DMS153 treated with DMSO at 0.1 percent for 48 hours (cell line): ENCODE data around the gene ABAT.
"Not testable (repeated sequence)": the region's sequence is repeated elsewhere in the genome, so short reads cannot be mapped to it uniquely, and the experiment has no call there.

Experiments
- DNase-seq: peaks from one replicate; lab custom pipeline; 2025; ENCODE audit not compliant: unreplicated experiment; lab: John Stamatoyannopoulos, UW

ABAT gene

DNA sequence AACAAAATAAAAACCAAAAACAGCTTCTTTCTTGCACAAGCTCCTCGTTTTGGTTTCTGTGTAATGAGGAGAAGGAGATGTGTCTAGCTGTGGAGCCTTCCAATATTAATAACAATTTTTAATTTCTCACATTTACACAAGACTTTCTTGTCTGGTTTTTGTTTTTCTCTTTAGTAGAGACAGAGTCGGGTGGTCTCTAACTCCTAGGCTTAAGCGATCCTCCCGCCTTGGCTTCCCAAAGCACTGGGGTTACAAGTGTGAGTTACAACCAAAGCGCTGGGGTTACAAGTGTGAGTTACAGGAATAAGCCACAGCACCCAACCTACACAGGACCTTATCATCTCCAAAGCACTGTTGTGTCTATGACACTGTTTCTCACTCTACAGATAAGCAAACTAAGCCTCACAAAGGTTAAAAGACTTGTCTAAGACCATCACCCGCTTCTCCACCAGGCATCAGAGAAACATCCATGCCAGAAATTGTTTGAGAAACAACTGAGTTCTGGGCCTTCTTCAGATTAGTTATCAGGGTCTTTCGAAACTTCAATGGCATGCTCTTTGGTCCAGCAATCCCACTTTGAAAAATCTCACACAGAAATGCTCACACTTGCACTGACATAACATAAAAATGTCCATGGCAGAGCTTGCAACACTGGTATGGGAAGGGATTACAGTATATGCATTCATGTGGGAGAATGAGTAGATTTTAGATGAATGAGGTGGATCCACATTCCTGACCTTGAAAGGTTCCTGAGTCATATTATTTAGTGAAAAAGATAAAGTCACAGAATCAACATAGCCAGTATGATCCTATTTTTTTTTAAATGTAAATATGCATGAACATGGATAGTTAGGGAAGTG lies 3.9 kb downstream of the ABAT start:
- no peak for DNase-seq

DNA sequence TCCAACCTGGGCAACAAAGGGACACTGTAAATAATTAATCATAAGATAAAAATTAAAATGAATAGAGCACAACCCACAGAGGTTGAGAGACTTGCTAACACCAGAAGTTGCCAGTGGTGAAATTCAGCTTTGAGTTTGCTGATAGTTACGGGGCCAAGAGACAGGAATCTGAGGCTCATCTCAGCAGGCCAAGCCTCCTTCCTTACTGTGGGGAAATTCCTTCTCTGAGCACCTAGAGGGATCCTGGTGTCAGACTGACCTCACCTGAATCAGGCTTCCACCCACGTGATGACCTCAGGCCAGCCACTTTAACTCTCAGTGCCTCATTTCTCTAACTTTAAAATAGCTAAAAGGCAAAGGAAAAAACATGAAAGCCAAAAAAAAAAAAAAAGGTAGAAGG lies 4.7 kb downstream of the ABAT start:
- no peak for DNase-seq

DNA sequence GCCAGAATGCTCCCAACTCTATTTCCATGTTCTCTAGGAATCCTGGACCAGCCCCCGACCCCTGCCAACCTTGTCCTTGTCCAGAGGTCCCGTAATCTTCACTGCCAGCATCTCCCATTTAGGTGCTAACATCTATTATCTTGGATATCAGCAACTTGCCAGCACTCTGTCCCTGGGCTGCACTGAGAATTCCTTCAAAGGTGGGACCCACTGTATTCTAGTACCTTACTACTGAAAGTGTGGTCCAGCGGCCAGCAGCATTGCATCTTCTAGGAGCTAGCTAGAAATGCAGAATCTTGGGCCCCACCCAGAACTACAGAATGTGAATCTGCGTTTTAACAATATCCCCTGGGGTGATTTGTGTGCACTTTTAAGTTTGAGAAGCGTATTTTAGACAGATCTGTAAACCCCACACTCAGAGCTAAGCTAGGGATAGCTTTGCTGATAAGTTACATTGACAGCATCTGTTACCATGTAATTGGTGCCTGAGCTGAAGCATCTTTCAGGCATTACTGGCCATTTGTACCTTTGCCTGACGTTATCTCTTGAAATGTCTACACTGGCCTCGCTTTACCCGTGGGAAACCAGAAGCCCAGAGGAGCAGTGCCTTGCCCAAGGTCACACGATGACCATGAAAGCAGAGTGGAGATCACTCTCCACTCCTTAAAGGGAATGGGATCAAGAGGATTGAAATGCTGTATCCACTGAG lies 8.3 kb downstream of the ABAT start:
- DNase-seq, result no peak

DNA sequence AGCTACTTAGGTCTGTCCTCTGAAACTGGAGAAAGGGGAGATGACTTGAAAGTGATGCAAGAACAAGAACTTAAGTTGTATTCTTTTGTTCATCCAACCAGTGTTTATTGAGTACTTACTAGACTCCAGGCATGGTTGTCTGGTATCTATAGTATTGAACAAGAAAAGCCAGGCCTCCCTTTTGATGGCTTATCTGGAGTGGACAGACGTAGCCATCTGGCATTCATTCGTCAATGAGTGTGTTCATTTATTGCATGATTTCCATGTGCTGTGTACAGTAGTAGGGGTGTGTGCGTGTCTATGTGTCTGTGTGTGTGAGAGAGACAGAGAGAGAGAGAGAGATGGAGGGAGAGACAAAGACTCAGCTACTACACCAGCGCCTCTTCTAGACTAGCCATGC lies 9.2 kb downstream of the ABAT start:
- no peak for DNase-seq

DNA sequence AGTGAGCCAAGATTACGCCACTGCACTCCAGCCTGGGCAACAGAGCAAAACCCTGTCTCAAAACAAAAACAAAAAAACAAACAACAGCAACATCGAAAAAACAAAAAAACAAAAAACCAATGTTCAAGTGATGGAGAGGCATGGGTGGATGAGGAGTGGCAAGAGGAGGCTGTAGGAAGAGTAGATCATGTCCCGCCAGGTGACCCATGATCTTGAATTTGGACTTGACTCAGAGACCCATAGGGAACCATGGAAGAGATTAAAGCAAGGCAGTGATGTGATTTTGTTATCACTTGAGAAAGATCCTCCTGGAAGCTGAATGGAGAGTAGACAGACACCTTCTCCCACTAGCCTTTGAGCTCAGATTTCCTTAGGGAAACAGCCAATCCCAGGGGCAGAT lies 11.2 kb downstream of the ABAT start:
- DNase-seq, result no peak

DNA sequence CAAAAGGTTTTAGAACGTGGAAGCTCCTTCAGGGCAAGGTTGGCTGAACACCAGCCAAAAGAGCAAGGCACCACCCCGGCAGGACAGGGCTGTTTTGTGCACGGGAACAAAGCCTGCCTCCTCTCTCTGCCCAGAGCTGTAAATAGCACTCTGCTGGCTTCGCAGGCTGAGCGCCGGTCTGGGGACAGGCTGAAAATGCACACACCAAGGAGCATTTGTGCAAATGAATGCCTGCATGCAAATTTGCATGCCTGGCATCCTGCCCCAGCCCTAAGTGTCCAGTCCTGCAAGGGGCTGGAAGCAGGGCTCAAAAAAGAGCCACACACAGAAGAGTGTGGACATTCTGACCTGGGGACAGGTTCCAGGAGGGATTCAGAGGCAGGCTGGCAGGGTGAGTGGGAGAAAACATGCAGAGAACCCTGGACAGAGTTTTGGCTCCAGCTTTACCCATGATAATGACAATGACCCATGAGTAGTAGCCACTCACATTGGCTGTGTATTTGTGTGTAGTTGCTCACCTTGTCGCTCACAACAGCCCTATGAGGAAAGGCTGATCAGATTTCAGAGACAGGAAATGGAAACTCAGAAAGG lies 11.7 kb downstream of the ABAT start:
- DNase-seq, result peak; percentile 3

DNA sequence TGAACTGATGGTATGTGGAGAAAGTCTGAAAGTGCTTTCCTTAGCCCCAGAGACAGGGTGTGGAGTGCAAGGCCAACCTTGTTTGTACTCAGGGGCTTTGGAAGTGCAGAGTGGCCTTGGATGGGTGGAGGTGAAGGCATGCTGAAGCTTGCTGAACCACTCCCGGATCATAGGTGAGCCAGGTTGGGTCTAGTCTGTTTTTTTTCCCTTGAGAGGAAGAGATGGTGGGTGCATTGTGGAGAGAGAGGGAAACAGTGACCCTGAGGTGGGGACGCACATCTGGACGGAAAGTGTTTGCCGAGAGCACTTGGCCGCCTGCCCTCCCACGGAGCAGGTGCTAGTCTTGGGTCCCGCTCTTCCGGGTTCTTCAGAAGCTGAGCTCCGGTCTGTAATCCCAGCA lies 12.5 kb downstream of the ABAT start:
- DNase-seq, result no peak

DNA sequence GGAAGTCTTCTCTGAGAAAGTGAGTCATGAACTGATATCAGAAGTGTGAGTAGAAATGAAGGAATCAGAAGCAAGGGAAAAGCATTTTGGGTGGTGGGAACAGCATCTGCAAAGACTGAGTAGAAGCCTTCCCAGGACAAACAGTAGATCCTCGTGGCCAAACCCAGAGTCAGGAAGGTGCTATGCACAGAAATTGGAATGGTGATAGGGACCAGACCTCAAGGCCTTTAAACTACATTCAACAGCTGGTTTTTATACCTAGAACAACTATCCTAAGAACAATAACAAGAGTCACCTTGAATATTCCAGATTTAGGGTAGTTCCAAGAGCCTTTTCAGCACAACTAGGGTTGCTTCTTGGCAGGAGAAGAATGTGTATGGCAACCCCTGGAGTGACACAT lies 15.3 kb downstream of the ABAT start:
- no peak for DNase-seq

DNA sequence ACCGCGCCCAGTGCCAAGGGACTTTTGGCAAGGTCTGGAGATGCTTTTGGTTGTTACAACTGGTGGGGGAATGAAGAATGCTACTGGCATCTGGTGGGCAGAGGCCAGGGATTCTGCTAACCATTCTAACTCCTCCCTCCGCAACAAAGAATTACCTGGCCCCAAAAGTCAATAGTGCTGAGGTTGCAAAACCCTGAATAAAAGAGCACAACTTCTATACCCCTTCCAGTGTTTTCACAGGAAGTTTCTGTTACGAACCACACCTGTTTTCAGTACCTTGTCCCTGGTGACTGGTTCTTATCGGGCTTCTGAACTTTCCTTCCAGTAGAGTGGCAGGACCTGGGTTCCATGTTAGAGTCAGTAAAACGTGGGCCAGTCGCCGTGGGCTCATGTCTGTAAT lies 17.3 kb downstream of the ABAT start:
- no peak for DNase-seq

DNA sequence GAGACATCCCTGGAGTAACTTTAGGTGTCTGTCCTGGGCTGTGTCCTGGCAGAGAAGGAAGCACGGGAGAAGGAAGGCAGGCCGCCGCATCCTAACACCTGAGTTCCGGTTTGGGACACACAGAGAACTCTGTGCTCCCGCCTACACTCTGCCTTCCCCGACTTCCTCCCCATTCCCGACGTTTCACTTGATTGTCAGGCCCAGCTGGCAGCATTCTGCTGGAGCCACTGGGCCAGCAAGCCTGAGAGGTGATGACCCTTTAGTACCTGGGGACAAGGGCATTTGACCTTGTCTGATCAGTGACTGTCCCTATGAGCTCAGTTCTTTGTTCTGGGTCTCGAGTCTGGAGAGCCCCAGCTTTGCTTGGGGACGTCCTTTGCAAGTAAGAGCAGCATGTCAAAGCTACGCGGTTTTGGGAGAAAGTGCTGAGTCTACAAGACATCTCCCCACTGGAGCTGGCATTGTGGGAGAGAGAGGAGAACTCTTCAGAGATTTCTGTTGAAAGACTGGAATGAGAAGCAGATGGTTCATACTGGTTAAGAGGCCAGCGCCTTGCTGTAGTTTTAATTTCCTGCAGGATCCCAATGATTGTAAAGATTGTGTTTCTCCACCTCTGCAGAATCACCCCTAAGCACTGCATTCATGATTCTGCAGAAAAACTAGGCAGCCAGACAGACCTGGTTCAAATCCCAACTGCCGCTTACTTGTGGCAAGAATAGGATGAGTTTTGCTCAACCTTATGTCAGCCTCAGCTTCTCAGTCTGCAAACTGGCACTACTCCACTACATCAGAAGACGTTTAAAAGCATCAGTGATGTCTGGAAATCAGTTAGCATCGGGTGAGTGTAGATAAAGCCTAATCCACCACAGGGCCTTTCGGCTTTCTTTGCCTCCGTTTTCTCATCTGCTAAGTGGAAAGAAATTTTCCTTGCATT lies 20.6 kb downstream of the ABAT start:
- no peak for DNase-seq

DNA sequence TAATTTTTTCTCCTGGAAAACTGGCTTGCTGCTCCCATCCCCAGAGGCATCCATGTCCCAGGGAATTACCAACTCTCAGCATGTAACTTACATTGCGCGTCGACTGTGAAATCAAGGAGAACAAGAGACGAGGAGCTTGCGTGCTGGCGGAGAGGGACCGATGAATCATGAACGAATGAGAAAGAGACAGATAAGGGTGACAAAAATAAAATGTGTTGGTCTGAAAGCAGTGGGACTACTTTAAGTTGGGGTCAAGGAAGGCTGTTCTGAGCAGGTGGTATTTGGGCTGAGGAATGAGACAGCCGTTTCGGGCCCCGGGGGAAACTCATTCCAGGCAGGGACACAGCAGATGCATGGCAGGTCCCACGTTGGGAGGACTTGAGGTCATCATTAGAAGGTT lies 22.5 kb downstream of the ABAT start:
- no peak for DNase-seq

DNA sequence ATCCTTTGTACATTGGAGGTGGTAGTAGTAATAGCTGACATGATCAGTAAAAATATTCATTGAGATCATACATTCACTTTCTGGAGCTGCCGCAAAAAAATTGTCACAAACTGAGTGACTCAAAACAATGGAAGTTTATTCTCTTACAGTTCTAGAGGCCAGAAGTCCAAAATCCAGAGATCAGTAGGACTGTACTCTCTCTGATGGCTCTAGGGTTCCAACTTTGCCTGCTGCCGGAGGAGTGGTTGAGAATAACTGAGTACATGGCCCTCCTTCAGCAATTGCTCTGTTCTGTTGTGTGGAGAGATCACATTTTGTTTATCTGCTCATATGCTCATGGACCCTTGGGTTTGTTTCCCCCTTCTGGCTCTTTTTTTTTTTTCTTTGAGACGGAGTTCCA lies 23.5 kb downstream of the ABAT start:
- no peak for DNase-seq

DNA sequence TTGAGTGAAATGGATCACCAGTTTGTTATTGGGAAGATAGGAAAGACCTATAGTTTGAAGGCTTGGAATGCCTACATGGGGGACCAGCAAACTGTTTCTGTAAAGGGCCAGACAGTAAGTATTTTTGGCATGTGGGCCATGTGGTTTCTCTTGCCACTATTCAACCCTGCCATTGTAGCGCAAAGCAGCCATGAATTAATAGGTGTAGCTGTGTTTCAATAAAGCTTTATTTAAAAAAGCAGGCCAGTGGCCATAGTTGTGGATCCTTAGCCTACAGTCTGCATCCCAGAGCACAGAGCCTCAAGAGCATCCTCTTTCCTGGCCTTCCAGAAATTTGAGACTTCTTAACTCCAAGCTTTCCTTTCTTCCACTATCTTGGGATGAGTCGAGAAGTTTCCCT lies 29.3 kb downstream of the ABAT start:
- no peak for DNase-seq

DNA sequence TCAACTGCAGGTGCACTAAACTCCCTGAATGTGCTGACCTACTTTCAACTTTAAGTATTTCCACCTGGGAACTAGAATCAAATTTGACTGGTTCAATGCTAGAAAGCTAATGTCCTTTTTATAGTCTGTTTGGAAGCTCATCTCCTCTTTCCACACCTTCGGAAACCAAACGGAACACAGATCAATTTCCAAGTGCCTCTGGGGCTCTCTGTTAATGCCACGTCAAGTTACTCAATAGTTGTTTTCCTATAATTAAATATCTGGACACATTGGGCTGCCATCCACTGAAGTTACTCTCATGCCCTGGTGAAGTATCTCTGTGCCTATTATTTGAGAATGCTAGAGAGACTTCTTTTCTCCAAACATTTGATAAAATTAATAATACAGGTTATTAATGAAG lies 29.7 kb downstream of the ABAT start:
- DNase-seq, result no peak

DNA sequence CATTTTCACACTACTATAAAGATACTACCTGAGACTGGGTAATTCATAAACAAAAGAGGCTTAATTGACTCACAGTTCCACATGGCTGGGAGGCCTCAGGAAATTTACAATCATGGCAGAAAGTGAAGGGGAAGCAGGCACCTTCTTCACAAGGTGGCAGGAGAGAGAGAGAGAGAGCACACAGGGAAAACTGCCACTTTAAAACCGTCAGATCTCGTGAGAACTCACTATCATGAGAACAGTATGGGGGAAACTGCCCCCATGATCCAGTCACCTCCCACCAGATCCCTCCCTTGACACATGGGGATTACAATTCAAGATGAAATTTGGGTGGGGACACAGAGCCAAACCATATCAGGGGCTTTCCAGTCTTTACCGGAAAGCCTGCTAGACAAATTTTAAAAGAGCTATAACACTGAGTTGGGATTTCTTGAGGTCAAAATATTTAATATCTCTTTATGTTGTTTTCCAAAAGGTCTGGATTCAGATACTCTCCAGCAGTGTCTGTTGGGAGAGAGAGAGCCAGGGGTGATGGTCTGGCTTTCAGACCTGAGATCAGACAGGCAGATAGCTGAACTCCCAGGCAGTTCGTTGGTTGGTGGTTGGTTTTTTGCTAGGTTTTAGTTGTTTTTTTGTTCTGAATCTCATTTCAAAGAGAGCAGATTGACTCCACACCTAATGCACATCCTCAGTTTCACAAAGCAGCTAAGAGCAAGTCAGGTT lies 30.8 kb downstream of the ABAT start:
- DNase-seq, result not testable (repeated sequence)

DNA sequence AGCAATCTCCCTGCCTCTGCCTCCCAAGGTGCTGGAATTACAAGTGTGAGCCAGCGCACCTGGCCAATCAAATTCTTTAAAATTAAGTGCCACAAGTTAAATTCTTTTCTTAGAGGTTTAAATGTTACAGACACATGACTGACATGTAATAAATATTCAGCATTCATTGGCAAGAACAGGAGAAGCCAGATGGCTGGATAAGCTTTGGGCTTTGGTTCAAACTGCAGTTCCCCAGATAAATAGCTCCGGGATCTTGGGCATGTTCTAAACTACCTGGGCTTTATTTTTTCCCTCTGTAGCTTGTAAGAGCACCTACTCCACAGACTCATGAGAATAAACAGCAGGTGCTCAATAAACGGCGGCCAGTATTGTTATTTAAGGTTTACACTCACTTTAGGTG lies 34.1 kb downstream of the ABAT start:
- DNase-seq, result no peak

DNA sequence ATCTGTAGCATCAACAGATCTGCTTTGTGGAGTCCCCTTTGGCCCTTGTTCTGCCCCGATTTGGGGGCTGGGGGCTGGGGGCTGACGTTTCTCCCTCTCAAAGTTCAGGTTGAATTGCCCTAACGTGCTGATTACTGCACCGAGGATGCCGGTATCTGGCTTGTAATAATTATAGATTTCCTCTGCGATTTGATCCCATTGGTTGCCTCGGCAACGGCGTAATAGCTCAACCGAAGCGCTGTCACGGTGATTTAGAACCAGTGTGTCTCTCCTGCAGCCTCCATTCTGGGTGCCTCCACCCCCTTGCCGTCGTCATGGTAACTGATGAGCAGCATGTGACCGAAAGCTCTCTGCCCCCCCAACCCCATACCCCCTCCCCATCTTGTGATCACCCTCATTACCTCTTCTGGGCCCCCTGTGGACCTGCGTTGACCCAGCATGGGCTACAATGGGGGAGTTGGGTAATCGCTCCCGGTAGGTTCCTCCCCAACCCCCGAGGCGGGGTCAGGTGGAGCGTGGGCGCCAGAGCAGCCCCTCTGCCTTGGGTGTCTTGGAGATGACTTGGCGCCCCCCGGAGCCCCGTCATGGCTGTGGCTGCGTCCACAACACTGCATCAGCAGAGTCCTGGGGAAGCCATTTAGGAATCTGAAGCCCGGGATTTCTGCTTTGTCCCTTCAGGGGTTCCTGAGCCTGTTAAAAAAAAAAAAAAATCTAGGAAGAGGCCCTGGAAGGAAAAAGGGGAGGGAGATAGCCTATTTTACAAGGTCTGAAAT lies 38.4 kb downstream of the ABAT start:
- DNase-seq, result no peak

DNA sequence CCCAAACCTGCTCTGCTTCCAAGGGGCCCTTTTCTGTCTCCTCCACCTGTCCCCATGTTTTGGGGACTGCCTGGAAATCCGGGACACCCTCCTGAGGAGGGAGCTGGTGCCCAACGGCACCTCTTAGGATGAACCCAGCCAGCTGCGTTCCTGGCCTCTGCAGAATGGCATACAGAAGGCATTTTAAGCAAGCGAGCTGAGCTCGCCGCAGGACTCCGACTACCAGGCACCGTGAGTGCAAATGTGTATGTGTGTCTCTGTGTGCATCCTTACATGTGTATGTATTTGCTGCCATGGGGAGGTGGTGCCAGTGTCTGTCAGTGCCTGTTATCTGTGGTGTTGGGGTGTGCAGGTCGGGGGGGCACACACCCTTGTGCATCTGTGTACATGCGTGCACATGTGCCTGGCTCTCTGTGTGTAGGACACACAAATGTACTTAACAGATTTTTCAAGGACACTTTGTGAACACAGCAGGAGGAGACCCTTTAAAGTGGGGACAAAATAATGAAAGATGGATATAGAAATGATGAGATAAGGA lies 39.3 kb downstream of the ABAT start:
- DNase-seq, result no peak

DNA sequence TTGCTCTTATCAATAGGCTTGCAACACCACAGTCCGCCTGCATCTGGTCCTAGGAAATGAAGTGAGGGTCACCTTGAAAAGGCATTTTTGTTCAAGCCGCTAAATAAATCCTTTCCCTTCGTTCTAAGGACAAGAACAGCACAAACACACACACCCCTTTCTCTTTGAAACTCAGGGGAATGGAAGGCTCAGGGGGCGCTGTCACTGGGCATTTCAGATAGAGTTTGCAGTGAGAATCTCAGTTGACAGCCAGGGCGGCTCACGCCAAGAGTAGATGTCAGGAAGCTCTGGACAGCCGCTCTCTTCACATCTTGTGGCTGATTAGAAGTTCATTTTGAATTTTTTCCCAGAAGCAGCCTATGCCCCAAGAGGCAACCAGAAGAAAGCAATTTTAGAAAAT lies 39.8 kb downstream of the ABAT start:
- no peak for DNase-seq

DNA sequence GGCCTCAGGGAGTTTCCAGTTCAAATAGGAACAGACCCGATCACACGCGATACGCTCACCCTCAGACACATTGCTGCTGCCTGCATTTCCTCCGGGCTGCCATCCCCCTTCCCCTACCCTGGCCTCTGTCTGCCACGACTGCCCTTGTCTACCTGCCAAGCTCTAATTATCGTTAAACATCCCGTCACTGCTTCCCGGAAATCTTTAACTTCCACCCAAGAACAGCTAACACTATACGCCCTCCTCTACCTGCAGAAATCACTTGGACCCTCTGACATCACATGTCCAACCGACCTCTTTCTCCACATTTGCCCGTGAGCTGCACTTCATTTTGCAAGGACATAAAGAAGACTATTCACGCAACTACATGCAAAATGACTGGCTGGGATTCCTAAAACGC lies 40.4 kb downstream of the ABAT start:
- no peak for DNase-seq
